ENCODE measurements around the gene DLL3.

GRCh38 chr19:39506598-39506943 lies 7.8 kb downstream of the DLL3 start:
- TF ChIP-seq EZH2 (IDR thresholded peaks at IDR 0.05; ENCODE audit: borderline replicate concordance) (no peak), CTCF (IDR thresholded peaks at IDR 0.05; ENCODE audit: poor library complexity) (no peak)

All from hepatocyte (in vitro differentiated cells).